Gastrocnemius medialis (tissue), 4 donors: Measurements from ENCODE around the gene KIF22.

Source experiments
- POLR2A ChIP-seq, 2 donors: fragments of 450-650 bp; IDR thresholded peaks; one replicate each; pipeline ENCODE4 v1.6.1; 2017; ENCODE audit warnings: antibody characterized with exemption in 2 of 2, mild to moderate bottlenecking in 2 of 2, moderate library complexity in 2 of 2
- TF ChIP-seq, protein P1 (sequence below), 5 experiments: fragments of 450-650 bp in 3 of 5; fragments of 200-600 bp in 2 of 5; sonication (generic) in 2 of 5; IDR thresholded peaks in 4 of 5; conservative IDR thresholded peaks in 1 of 5; 1 replicate in 4 of 5; 2 replicates in 1 of 5; pipeline ENCODE4 v1.5.1; 2016 to 2019; ENCODE audit warnings: antibody characterized with exemption in 5 of 5, mild to moderate bottlenecking in 3 of 5, moderate library complexity in 3 of 5

DNA sequence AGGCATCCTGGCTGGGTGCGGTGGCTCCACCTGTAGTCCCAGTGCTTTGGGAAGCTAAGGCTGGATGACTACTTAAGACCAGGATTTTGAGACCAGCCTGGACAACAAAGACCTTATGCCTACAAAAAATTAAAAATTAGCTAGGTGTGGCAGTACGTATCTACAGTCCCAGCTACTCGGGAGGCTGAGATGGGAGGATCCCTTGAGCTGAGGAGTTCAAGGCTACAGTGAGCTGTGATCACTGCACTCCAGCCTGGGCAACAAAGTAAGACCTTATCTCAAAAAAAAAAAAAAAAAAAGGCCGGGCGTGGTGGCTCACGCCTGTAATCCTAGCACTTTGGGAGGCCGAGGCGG, 35.8 kb downstream of the KIF22 start:
- TF ChIP-seq, protein P1, sequence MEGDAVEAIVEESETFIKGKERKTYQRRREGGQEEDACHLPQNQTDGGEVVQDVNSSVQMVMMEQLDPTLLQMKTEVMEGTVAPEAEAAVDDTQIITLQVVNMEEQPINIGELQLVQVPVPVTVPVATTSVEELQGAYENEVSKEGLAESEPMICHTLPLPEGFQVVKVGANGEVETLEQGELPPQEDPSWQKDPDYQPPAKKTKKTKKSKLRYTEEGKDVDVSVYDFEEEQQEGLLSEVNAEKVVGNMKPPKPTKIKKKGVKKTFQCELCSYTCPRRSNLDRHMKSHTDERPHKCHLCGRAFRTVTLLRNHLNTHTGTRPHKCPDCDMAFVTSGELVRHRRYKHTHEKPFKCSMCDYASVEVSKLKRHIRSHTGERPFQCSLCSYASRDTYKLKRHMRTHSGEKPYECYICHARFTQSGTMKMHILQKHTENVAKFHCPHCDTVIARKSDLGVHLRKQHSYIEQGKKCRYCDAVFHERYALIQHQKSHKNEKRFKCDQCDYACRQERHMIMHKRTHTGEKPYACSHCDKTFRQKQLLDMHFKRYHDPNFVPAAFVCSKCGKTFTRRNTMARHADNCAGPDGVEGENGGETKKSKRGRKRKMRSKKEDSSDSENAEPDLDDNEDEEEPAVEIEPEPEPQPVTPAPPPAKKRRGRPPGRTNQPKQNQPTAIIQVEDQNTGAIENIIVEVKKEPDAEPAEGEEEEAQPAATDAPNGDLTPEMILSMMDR (IDR thresholded peaks at IDR 0.05 in 4 of 5, conservative IDR thresholded peaks at IDR 0.05 in 1 of 5): no peak
- TF ChIP-seq POLR2A (IDR thresholded peaks at IDR 0.05): no peak
